Endothelial cell of umbilical vein (primary cell): Measurements from ENCODE around the gene AKAP14. TPM values are rescaled to one million over a fixed set of nuclear protein-coding genes. Genes with fewer than 3 reads are reported as not detected.

Experiments used
- BruUV-seq: library from RNA; stranded (reverse); fragments of 400-500 nt; replicated peaks from 2 replicates; lab custom pipeline; 2021; lab: Mats Ljungman, UMichigan
- CTCF ChIA-PET: fragments of 300-600, 350-600 bp; sonication (Branson Sonifier 250); formaldehyde crosslinking; loops from one replicate; lab custom pipeline; 2021; ENCODE audit warnings: antibody characterized with exemption, inconsistent platforms; lab: Charles Lee
- POLR2A ChIA-PET: fragments of 300-600, 350-600 bp; sonication (Branson Sonifier 250); formaldehyde crosslinking; loops from one replicate; lab custom pipeline; 2021; ENCODE audit warnings: antibody characterized with exemption, inconsistent platforms; lab: Charles Lee
- DNase-seq: peaks from one replicate; pipeline ENCODE4 v3.0.0-alpha.2; 2011; ENCODE audit warnings: low read depth, low spot score
- FAIRE-seq: peaks from 2 replicates; lab custom pipeline; 2011; peaks lifted over from hg19 to GRCh38; lab: Jason Lieb, UNC
- H2AFZ ChIP-seq: 2 replicates; pipeline ENCODE4 v1.6.0; 2012; ENCODE audit warnings: low read depth, low read length, control low read depth, inconsistent platforms
- H3K27ac ChIP-seq: 2 replicates; pipeline ENCODE4 v1.5.1; 2011; ENCODE audit warnings: low read depth, mild to moderate bottlenecking, control low read depth, low read length, moderate library complexity; ENCODE audit not compliant: insufficient read depth
- H3K27me3 ChIP-seq, 2 experiments: 2 replicates each; pipeline versions ENCODE4 v1.6.0 to v1.6.1; 2011; ENCODE audit warnings: low read length in 2 of 2, mixed read lengths in 1 of 2; ENCODE audit not compliant: control insufficient read depth in 2 of 2, insufficient read depth in 2 of 2
- H3K36me3 ChIP-seq, 2 experiments: 2 replicates in 1 of 2; 3 replicates in 1 of 2; pipeline ENCODE4 v1.5.1; 2011; ENCODE audit warnings: low read length in 2 of 2, mild to moderate bottlenecking in 1 of 2, moderate library complexity in 1 of 2; ENCODE audit not compliant: control insufficient read depth in 2 of 2, insufficient read depth in 2 of 2; ENCODE audit errors: extremely low read depth in 1 of 2
- H3K4me1 ChIP-seq: 3 replicates; pipeline ENCODE4 v1.5.1; 2011; ENCODE audit warnings: mild to moderate bottlenecking, low read length; ENCODE audit not compliant: control insufficient read depth, insufficient read depth; ENCODE audit errors: extremely low read depth
- H3K4me2 ChIP-seq: 2 replicates; pipeline ENCODE4 v1.6.1; 2011; ENCODE audit warnings: low read length, control low read depth, mixed read lengths; ENCODE audit not compliant: insufficient read depth
- H3K4me3 ChIP-seq, 3 experiments: fragments of 200-600 bp in 1 of 3; sonication (generic), shearing (Covaris generic) in 1 of 3; replicated peaks in 1 of 3; 2 replicates each; pipeline ENCODE4 v1.5.1; 2011 to 2016; ENCODE audit warnings: control low read depth in 3 of 3, low read length in 3 of 3, mild to moderate bottlenecking in 2 of 3, inconsistent platforms in 1 of 3, low read depth in 1 of 3, moderate library complexity in 1 of 3; ENCODE audit not compliant: insufficient read depth in 1 of 3
- H3K79me2 ChIP-seq: 2 replicates; pipeline ENCODE4 v1.6.0; 2012; ENCODE audit warnings: low read length, inconsistent platforms; ENCODE audit not compliant: control insufficient read depth, insufficient read depth
- H3K9ac ChIP-seq: replicated peaks from 2 replicates; pipeline ENCODE3; 2011; ENCODE audit warnings: low read length, control low read depth; ENCODE audit not compliant: insufficient read depth; ENCODE audit errors: extremely low read depth
- H3K9me1 ChIP-seq: replicated peaks from 3 replicates; pipeline ENCODE4 v1.6.0; 2011; ENCODE audit warnings: mild to moderate bottlenecking, low read length; ENCODE audit not compliant: control insufficient read depth, insufficient read depth; ENCODE audit errors: extremely low read depth
- H3K9me3 ChIP-seq: replicated peaks from 2 replicates; pipeline ENCODE4 v1.5.1; 2012; ENCODE audit warnings: low read length, inconsistent platforms; ENCODE audit not compliant: control insufficient read depth, insufficient read depth
- H4K20me1 ChIP-seq: replicated peaks from 2 replicates; pipeline ENCODE3; 2011; ENCODE audit warnings: mild to moderate bottlenecking, low read length; ENCODE audit not compliant: control insufficient read depth, insufficient read depth; ENCODE audit errors: extremely low read depth
- CTCF ChIP-seq, 2 donors: IDR thresholded peaks; 1 replicate in 1 of 2; 2 replicates in 1 of 2; pipeline ENCODE4 v1.5.1; 2011; ENCODE audit warnings: low read length in 2 of 2, mild to moderate bottlenecking in 2 of 2, moderate library complexity in 2 of 2, control low read depth in 1 of 2, inconsistent platforms in 1 of 2, low read depth in 1 of 2; ENCODE audit not compliant: insufficient read depth in 1 of 2; ENCODE audit errors: extremely low read depth in 1 of 2
- EZH2 ChIP-seq: IDR thresholded peaks from 2 replicates; pipeline ENCODE4 v1.6.1; 2012; ENCODE audit warnings: borderline replicate concordance, low read depth, mild to moderate bottlenecking, moderate library complexity, low read length, inconsistent platforms; ENCODE audit not compliant: severe bottlenecking
- FOS ChIP-seq: IDR thresholded peaks from 2 replicates; pipeline ENCODE4 v1.6.1; 2011; ENCODE audit warnings: mild to moderate bottlenecking, low read length, moderate library complexity, borderline replicate concordance; ENCODE audit not compliant: insufficient read depth
- GATA2 ChIP-seq: IDR thresholded peaks from 2 replicates; pipeline ENCODE4 v1.7.0; 2011; ENCODE audit warnings: low read depth, mild to moderate bottlenecking, moderate library complexity, mixed read lengths, low read length; ENCODE audit not compliant: insufficient read length, insufficient read depth
- JUN ChIP-seq: IDR thresholded peaks from 2 replicates; pipeline ENCODE4 v1.6.1; 2011; ENCODE audit warnings: borderline replicate concordance, low read depth; ENCODE audit not compliant: insufficient read length, insufficient read depth
- MYC ChIP-seq: IDR thresholded peaks from one replicate; pipeline ENCODE4 v1.6.1; 2011; ENCODE audit warnings: mild to moderate bottlenecking, low read depth, low read length
- POLR2A ChIP-seq: IDR thresholded peaks from 2 replicates; pipeline ENCODE4 v1.6.1; 2012; ENCODE audit warnings: low read depth, mild to moderate bottlenecking, control low read depth, low read length
- POLR2AphosphoS5 ChIP-seq: IDR thresholded peaks from 2 replicates; pipeline ENCODE4 v1.6.1; 2012; ENCODE audit warnings: low read depth, mild to moderate bottlenecking, control low read depth, low read length, moderate library complexity; ENCODE audit not compliant: insufficient read depth
- dilution Hi-C: fragments of 300-500 bp; cut with MboI; formaldehyde crosslinking; loops from one replicate; pipeline ENCODE4 v1.15.0; 2019; ENCODE audit warnings: low sequenced_read_pairs; ENCODE audit not compliant: extremely low pct_ligation_motif_present
- intact Hi-C: fragments of 100-400 bp; cut with micrococcal nuclease; formaldehyde crosslinking; loops from one replicate; pipeline ENCODE4 v1.10.0; 2022
- polyA plus RNA-seq, 4 experiments: library from polyadenylated mRNA; depleted of rRNA in 3 of 4; stranded (reverse) in 3 of 4; unstranded in 1 of 4; fragments of >200 nt; gene quantifications; 2 replicates each; pipeline versions ENCODE4 v1.2.1 to v1.2.3, GENCODE V29; 2011 to 2012; ENCODE audit warnings: missing spikeins in 1 of 4
- total RNA-seq: library from RNA; stranded (reverse); gene quantifications from 2 replicates; pipeline ENCODE4 v1.2.3, GENCODE V29; 2021
- TF ChIP-seq, protein P1 (sequence below): IDR thresholded peaks from 2 replicates; pipeline ENCODE4 v1.6.1; 2011; ENCODE audit not compliant: insufficient read depth, insufficient read length

The AKAP14 gene
- total and polyA plus RNA-seq, 2 donors (not counting 3 experiments of a cell fraction or from before 2014, with no cell fraction given): not detected

DNA sequence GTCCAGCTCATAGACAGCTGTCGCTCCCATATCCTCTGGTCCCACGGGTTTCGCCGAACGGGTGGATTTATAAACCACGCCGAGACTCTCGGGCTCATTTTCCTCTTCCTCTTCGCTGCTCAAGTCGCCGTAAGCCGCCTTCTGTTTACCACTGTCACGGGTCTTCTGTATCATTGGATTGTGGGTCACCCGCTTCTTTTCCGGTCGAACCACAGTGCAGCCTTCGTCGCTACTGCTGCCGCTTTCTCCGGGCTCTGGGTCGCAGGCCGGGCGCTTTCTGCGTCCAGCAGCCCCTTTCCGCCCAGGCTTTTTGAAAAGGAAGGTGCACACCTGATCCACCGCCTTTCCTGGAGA lies 24.5 kb upstream of the AKAP14 start:
- Histone ChIP-seq H3K4me2 (peak overlapping the region; percentile 80), H3K79me2 (peaks cover 31% of the 10 kb centered on the region), H3K9ac (peak overlapping the region; percentile 94), H3K4me3 (peak overlapping the region; percentile 74 to 93 (median 84)), H3K36me3 (no peaks in the 10 kb centered on the region), H3K27ac (peak overlapping the region; percentile 87), H3K4me1 (peaks cover 11% of the 10 kb centered on the region), H3K27me3 (no peaks in the 10 kb centered on the region), H2AFZ (peak overlapping the region; percentile 96), H4K20me1 (no peaks in the 10 kb centered on the region), H3K9me3 (no peaks in the 10 kb centered on the region), H3K9me1 (no peaks in the 10 kb centered on the region)
- BruUV-seq: TSS peak; percentile 66
- no peak for DNase-seq
- dilution Hi-C loops (no loop called here), intact Hi-C loops (loop anchor here (1.0 to 5.0 kb wide), 4 partner anchors 18 to 249 kb away; partner anchors contain the start of gene RPL39)
- ChIA-PET CTCF (interaction anchor here (0.9 to 1.9 kb wide), 3 partner anchors 10 to 18 kb away, joined by 3 to 8 read pairs (median 8); partner anchors contain the start of gene UPF3B), POLR2A (interaction anchor here (1.5 to 1.6 kb wide), 2 partner anchors 18 to 80 kb away, joined by 4 to 5 read pairs; partner anchors contain the start of genes RPL39 and UPF3B)
- TF ChIP-seq, protein P1, sequence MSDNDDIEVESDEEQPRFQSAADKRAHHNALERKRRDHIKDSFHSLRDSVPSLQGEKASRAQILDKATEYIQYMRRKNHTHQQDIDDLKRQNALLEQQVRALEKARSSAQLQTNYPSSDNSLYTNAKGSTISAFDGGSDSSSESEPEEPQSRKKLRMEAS: no peak
- TF ChIP-seq EZH2 (no peak), JUN (no peak), POLR2AphosphoS5 (no peak), POLR2A (no peak), MYC (no peak), CTCF (IDR thresholded peaks at IDR 0.05; ENCODE audit: extremely low read depth in 1 of 2, insufficient read depth in 1 of 2, low read depth in 1 of 2, low read length in 2 of 2) (no peak), GATA2 (no peak), FOS (no peak)
- FAIRE-seq: no peak
